Mesenchymal stem cell (in vitro differentiated cells and primary cell): ENCODE results near the gene DCBLD2.

Experiments
- DNase-seq: peaks from one replicate; pipeline ENCODE4 v3.0.0-alpha.2; 2013
- H2AFZ ChIP-seq: one replicate; pipeline ENCODE4 v1.6.1; 2013; ENCODE audit warnings: low read depth, mild to moderate bottlenecking, control low read depth, inconsistent platforms, low read length, moderate library complexity
- H2AK5ac ChIP-seq: 2 replicates; pipeline ENCODE4 v1.6.1; 2013; ENCODE audit warnings: low read length, moderate library complexity, mild to moderate bottlenecking, inconsistent platforms; ENCODE audit not compliant: severe bottlenecking
- H2BK120ac ChIP-seq: one replicate; pipeline ENCODE4 v1.6.1; 2013; ENCODE audit warnings: low read depth, mild to moderate bottlenecking, inconsistent platforms, low read length, moderate library complexity
- H2BK12ac ChIP-seq, 2 experiments: one replicate each; pipeline ENCODE4 v1.6.1; 2013; ENCODE audit warnings: inconsistent platforms in 2 of 2, low read length in 2 of 2, mild to moderate bottlenecking in 2 of 2, moderate library complexity in 2 of 2, control low read depth in 1 of 2
- H2BK15ac ChIP-seq: one replicate; pipeline ENCODE4 v1.6.1; 2013; ENCODE audit warnings: mild to moderate bottlenecking, low read depth, inconsistent platforms; ENCODE audit not compliant: poor library complexity, severe bottlenecking
- H2BK5ac ChIP-seq: 2 replicates; pipeline ENCODE4 v1.6.1; 2013; ENCODE audit warnings: low read depth, mild to moderate bottlenecking, low read length, control low read depth, inconsistent platforms; ENCODE audit not compliant: poor library complexity, severe bottlenecking
- H3K14ac ChIP-seq, 2 experiments: one replicate each; pipeline ENCODE4 v1.6.1; 2013; ENCODE audit warnings: inconsistent platforms in 2 of 2, low read length in 2 of 2, control low read depth in 1 of 2, mild to moderate bottlenecking in 1 of 2, moderate library complexity in 1 of 2
- H3K18ac ChIP-seq, 2 experiments: one replicate each; pipeline ENCODE4 v1.6.1; 2013; ENCODE audit warnings: inconsistent platforms in 2 of 2, low read length in 2 of 2, control low read depth in 1 of 2, low read depth in 1 of 2, mild to moderate bottlenecking in 1 of 2
- H3K23ac ChIP-seq, 2 experiments: one replicate each; pipeline ENCODE4 v1.6.1; 2013; ENCODE audit warnings: inconsistent platforms in 2 of 2, low read length in 2 of 2, mild to moderate bottlenecking in 2 of 2, moderate library complexity in 2 of 2, control low read depth in 1 of 2
- H3K27ac ChIP-seq: 2 replicates; pipeline ENCODE4 v1.5.1; 2013; ENCODE audit warnings: mild to moderate bottlenecking, moderate library complexity, low read length, control low read depth, inconsistent platforms; ENCODE audit not compliant: poor library complexity, severe bottlenecking
- H3K27me3 ChIP-seq, 2 experiments: 2 replicates each; pipeline versions ENCODE4 v1.6.1 to v1.7.0; 2013; ENCODE audit warnings: low read length in 2 of 2, mild to moderate bottlenecking in 2 of 2, moderate library complexity in 2 of 2, control low read depth in 1 of 2, inconsistent platforms in 1 of 2; ENCODE audit not compliant: control insufficient read depth in 1 of 2, insufficient read depth in 1 of 2
- H3K36me3 ChIP-seq, 2 experiments: 2 replicates each; pipeline versions ENCODE4 v1.6.1 to v1.7.0; 2013; ENCODE audit warnings: low read length in 2 of 2, control low read depth in 1 of 2, inconsistent platforms in 1 of 2, low read depth in 1 of 2, mild to moderate bottlenecking in 1 of 2; ENCODE audit not compliant: insufficient read depth in 2 of 2, control insufficient read depth in 1 of 2
- H3K4ac ChIP-seq, 2 experiments: one replicate each; pipeline ENCODE4 v1.6.1; 2013; ENCODE audit warnings: inconsistent platforms in 2 of 2, low read length in 2 of 2, mild to moderate bottlenecking in 2 of 2, moderate library complexity in 2 of 2, control low read depth in 1 of 2, low read depth in 1 of 2
- H3K4me1 ChIP-seq: 2 replicates; pipeline ENCODE4 v1.6.1; 2013; ENCODE audit warnings: low read depth, low read length, control low read depth; ENCODE audit not compliant: control insufficient read depth, insufficient read depth
- H3K4me2 ChIP-seq: 2 replicates; pipeline ENCODE4 v1.6.1; 2013; ENCODE audit warnings: low read length, mild to moderate bottlenecking, inconsistent platforms; ENCODE audit not compliant: poor library complexity, severe bottlenecking
- H3K4me3 ChIP-seq, 2 experiments: 2 replicates each; pipeline versions ENCODE4 v1.5.1 to v1.7.0; 2013; ENCODE audit warnings: low read length in 2 of 2, mild to moderate bottlenecking in 2 of 2, control low read depth in 1 of 2, low read depth in 1 of 2; ENCODE audit not compliant: insufficient read depth in 1 of 2
- H3K79me1 ChIP-seq: replicated peaks from 2 replicates; pipeline ENCODE4 v1.6.1; 2013; ENCODE audit warnings: mild to moderate bottlenecking, control low read depth, low read length, inconsistent platforms; ENCODE audit not compliant: poor library complexity, severe bottlenecking
- H3K9ac ChIP-seq: 2 replicates; pipeline ENCODE4 v1.7.0; 2013; ENCODE audit warnings: mild to moderate bottlenecking, low read length, moderate library complexity
- H3K9me3 ChIP-seq: 2 replicates; pipeline ENCODE4 v1.7.0; 2013; ENCODE audit warnings: mild to moderate bottlenecking, low read length; ENCODE audit not compliant: control insufficient read depth
- H4K8ac ChIP-seq: one replicate; pipeline ENCODE4 v1.6.1; 2013; ENCODE audit warnings: inconsistent platforms, mild to moderate bottlenecking, low read length, moderate library complexity
- H4K91ac ChIP-seq: one replicate; pipeline ENCODE4 v1.6.1; 2013; ENCODE audit warnings: mild to moderate bottlenecking, low read length, inconsistent platforms
- WGBS: methylation state at CpG from one replicate; pipeline ENCODE4 v1.1.7; 2013; ENCODE audit warnings: mixed read lengths; 5-methylcytosine and 5-hydroxymethylcytosine counted together

The DCBLD2 gene

GRCh38 chr3:98770261-98771039 is 131.0 kb downstream of the DCBLD2 start:
- H3K4me3 ChIP-seq: no peak overlapping the region
- H3K27ac ChIP-seq: no peak overlapping the region
- H3K18ac ChIP-seq: no peak overlapping the region
- H3K23ac ChIP-seq: no peak overlapping the region
- no peak overlapping the region for H2BK120ac ChIP-seq
- H3K4me2 ChIP-seq: no peak overlapping the region
- no peaks in the 10 kb centered on the region for H3K9me3 ChIP-seq
- H4K91ac ChIP-seq: no peak overlapping the region
- H3K4me1 ChIP-seq: no peaks in the 10 kb centered on the region
- 93% methylated on average over 7 of the region's 8 CpGs for WGBS
- H4K8ac ChIP-seq: no peak overlapping the region
- H2BK12ac ChIP-seq: no peak overlapping the region
- no peaks in the 10 kb centered on the region for H3K79me1 ChIP-seq
- H2AFZ ChIP-seq: no peak overlapping the region
- no peak overlapping the region for H3K4ac ChIP-seq
- H3K9ac ChIP-seq: no peak overlapping the region
- no peak for DNase-seq
- no peak overlapping the region for H2AK5ac ChIP-seq
- H3K36me3 ChIP-seq: no peaks in the 10 kb centered on the region
- no peaks in the 10 kb centered on the region for H3K27me3 ChIP-seq
- H2BK5ac ChIP-seq: no peak overlapping the region
- no peak overlapping the region for H3K14ac ChIP-seq
- no peak overlapping the region for H2BK15ac ChIP-seq

- Histone ChIP-seq H2AK5ac (no peak overlapping the region), H3K79me1 (no peaks in the 10 kb centered on the region), H2AFZ (no peak overlapping the region), H3K4me2 (no peak overlapping the region), H2BK15ac (no peak overlapping the region), H3K27me3 (no peaks in the 10 kb centered on the region), H3K27ac (no peak overlapping the region), H2BK5ac (no peak overlapping the region), H3K4me3 (no peak overlapping the region), H3K23ac (no peak overlapping the region), H3K18ac (no peak overlapping the region), H2BK12ac (no peak overlapping the region), H3K14ac (no peak overlapping the region), H3K9ac (no peak overlapping the region), H3K4me1 (no peaks in the 10 kb centered on the region), H2BK120ac (no peak overlapping the region), H3K9me3 (no peaks in the 10 kb centered on the region), H3K4ac (no peak overlapping the region), H4K8ac (no peak overlapping the region), H4K91ac (no peak overlapping the region), H3K36me3 (no peaks in the 10 kb centered on the region)
- DNase-seq: no peak
Measured at GRCh38 chr3:98769448-98769847, 132.0 kb downstream of the DCBLD2 start.

- H2AK5ac ChIP-seq: no peak overlapping the region
- no peak overlapping the region for H3K23ac ChIP-seq
- no peak overlapping the region for H2BK5ac ChIP-seq
- H3K14ac ChIP-seq: no peak overlapping the region
- H2BK120ac ChIP-seq: no peak overlapping the region
- H3K4me1 ChIP-seq: no peaks in the 10 kb centered on the region
- no peaks in the 10 kb centered on the region for H3K36me3 ChIP-seq
- no peaks in the 10 kb centered on the region for H3K27me3 ChIP-seq
- no peaks in the 10 kb centered on the region for H3K79me1 ChIP-seq
- H4K91ac ChIP-seq: no peak overlapping the region
- H4K8ac ChIP-seq: no peak overlapping the region
- no peak overlapping the region for H2BK12ac ChIP-seq
- no peak overlapping the region for H3K4me2 ChIP-seq
- no peak overlapping the region for H3K18ac ChIP-seq
- 92% methylated on average over 1 of the region's 2 CpGs for WGBS
- no peak overlapping the region for H3K9ac ChIP-seq
- no peak for DNase-seq
- no peak overlapping the region for H3K4me3 ChIP-seq
- no peak overlapping the region for H3K4ac ChIP-seq
- no peak overlapping the region for H3K27ac ChIP-seq
- no peak overlapping the region for H2AFZ ChIP-seq
- no peak overlapping the region for H2BK15ac ChIP-seq
- no peaks in the 10 kb centered on the region for H3K9me3 ChIP-seq
Measured at GRCh38 chr3:98768961-98769360, 132.5 kb downstream of the DCBLD2 start.

- Histone ChIP-seq H3K23ac (no peak overlapping the region), H4K8ac (no peak overlapping the region), H3K9me3 (no peaks in the 10 kb centered on the region), H3K14ac (no peak overlapping the region), H2AK5ac (no peak overlapping the region), H2BK15ac (no peak overlapping the region), H3K79me1 (no peaks in the 10 kb centered on the region), H3K27me3 (no peaks in the 10 kb centered on the region), H2AFZ (no peak overlapping the region), H3K4me1 (no peaks in the 10 kb centered on the region), H3K4me3 (no peak overlapping the region), H3K4ac (no peak overlapping the region), H2BK12ac (no peak overlapping the region), H2BK5ac (no peak overlapping the region), H3K27ac (no peak overlapping the region), H3K4me2 (no peak overlapping the region), H3K18ac (no peak overlapping the region), H4K91ac (no peak overlapping the region), H2BK120ac (no peak overlapping the region), H3K36me3 (no peaks in the 10 kb centered on the region), H3K9ac (no peak overlapping the region)
- no peak for DNase-seq
Measured at GRCh38 chr3:98766924-98767323, 134.6 kb downstream of the DCBLD2 start.
